ENCODE data around the gene ZMYM4. TPM values are rescaled to one million over a fixed set of nuclear protein-coding genes. Genes with fewer than 3 reads are reported as not detected.
"Not testable (repeated sequence)": the region's sequence is repeated elsewhere in the genome, so short reads cannot be mapped to it uniquely, and the experiment has no call there.

The ZMYM4 gene
- total RNA-seq, 1 experiment from 2014 or later = 38.8 TPM

DNA sequence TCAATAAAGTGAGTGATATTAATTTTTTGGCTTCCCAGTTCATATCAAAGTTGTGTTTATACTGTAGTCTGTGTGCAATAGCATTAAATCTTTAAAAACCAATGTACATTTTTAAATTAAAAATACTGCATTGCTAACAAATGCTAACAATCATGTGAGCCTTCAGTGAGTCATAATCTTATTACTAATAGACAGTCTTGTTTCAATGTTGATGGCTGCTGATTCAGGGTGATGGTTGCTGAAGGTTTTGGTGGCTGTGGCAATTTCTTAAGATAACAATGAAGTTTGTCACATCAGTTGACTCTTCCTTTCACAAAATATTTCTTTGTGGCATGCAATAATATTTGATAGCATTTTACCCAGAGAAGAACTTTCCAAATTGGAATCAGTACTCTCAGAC lies 109.0 kb downstream of the ZMYM4 start:
- H3K36me3 ChIP-seq = peaks cover 15% of the 10 kb centered on the region
- no peak overlapping the region for H3K27ac ChIP-seq
- H3K27me3 ChIP-seq (replicated peaks) = no peaks in the 10 kb centered on the region
- H3K4me1 ChIP-seq (replicated peaks) = no peaks in the 10 kb centered on the region
- no peaks in the 10 kb centered on the region for H3K9me3 ChIP-seq (replicated peaks)
- DNase-seq (ENCODE audit: low read depth in 1 of 2, low spot score in 2 of 2) = no peak
- no peak overlapping the region for H3K4me3 ChIP-seq

DNA sequence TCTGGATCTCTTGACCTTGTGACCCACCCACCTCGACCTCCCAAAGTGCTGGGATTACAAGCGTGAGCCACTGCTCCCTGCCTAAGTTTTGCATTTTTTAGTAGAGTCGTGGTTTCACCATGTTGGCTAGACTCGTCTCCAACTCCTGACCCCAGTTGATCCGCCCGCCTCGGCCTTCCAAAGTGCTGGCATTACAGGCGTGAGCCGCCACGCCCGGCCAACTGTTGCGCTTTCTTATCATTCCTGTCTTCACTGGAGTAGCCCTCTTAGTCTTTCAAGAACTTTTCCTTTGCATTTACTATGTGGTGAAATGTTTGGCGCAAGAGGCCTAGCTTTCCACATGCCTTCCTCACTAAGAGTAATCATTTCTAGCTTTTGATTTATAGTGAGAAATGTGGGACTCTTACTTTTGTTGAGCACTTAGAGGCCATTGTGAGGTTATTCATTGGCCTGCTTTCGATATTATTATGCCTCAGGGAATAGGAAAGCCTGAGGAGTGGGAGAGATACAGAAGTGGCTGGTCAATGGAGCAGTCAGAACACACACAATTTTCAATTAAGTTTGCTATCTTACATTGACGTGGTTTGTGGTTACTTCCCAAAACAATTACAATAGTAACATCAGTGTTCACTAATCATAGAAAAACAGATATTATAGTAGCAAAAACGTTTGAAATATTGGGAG lies 111.0 kb downstream of the ZMYM4 start:
- no peak for DNase-seq (ENCODE audit: low read depth in 1 of 2, low spot score in 2 of 2)
- Histone ChIP-seq H3K4me1 (replicated peaks) (no peaks in the 10 kb centered on the region), H3K27ac (no peak overlapping the region), H3K36me3 (peaks cover 15% of the 10 kb centered on the region), H3K4me3 (no peak overlapping the region), H3K9me3 (replicated peaks) (no peaks in the 10 kb centered on the region), H3K27me3 (replicated peaks) (no peaks in the 10 kb centered on the region)

DNA sequence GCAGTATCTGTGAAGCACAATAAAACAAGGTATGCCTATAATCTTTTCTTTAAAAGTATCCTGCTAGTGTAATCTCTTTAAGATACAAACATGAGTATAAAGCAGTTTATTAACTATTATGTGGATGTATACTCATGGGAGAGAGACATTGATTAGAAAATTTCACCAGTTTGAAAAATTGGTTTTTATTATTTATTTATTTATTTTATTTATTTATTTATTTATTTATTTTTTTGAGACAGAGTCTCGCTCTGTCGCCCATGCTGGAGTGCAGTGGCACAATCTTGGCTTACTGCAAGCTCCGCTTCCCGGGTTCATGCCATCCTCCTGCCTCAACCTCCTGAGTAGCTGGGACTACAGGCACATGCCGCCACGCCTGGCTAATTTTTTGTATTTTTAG lies 111.6 kb downstream of the ZMYM4 start:
- not testable (repeated sequence) for H3K4me3 ChIP-seq; H3K27me3 ChIP-seq (replicated peaks); H3K4me1 ChIP-seq (replicated peaks); H3K27ac ChIP-seq; DNase-seq (ENCODE audit: low read depth in 1 of 2, low spot score in 2 of 2); H3K9me3 ChIP-seq (replicated peaks)
- H3K36me3 ChIP-seq = peaks cover 11% of the 10 kb centered on the region

DNA sequence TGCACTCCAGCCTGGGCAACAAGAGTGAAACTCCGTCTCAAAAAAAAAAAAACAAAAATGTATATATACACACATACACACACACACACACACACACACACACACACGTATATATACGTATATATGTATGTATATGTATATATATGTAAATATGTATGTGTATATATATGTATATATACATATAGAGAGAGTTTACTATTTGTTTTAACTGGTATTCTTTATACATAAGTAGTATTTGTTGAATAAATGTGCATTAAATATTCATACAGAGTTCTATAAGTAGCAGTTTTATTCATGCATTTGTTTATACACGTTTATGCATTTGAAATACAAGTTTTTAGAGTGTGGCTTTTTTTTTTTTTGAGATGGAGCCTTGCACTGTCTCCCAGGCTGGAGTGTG lies 113.6 kb downstream of the ZMYM4 start:
- DNase-seq (ENCODE audit: low read depth in 1 of 2, low spot score in 2 of 2) = no peak
- Histone ChIP-seq H3K27ac (no peak overlapping the region), H3K27me3 (replicated peaks) (no peaks in the 10 kb centered on the region)

DNA sequence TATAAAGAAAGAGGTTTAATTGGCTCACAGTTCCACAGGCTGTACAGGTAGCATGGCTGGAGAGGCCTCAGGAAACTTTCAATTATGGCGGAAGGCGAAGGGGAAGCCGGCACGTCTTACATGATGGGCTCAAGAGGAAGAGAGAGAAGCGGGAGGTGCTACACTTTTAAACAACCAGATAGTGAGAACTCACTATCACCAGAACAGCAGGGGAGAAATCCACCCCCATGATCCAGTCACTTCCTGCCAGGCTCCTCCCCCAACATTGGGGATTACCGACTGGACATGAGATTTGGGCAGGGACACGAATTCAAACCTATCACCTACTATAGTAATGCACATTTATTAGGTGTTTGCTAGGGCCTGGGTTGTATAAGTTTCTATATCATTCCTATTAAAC lies 117.8 kb downstream of the ZMYM4 start:
- no peaks in the 10 kb centered on the region for H3K9me3 ChIP-seq (replicated peaks)
- no peak overlapping the region for H3K4me3 ChIP-seq
- H3K27ac ChIP-seq = no peak overlapping the region
- no peak for DNase-seq (ENCODE audit: low read depth in 1 of 2, low spot score in 2 of 2)
- no peaks in the 10 kb centered on the region for H3K4me1 ChIP-seq (replicated peaks)
- no peaks in the 10 kb centered on the region for H3K27me3 ChIP-seq (replicated peaks)
- H3K36me3 ChIP-seq = peaks cover 32% of the 10 kb centered on the region

More for the DNA sequence above, 113.6 kb downstream of the ZMYM4 start:
- H3K9me3 ChIP-seq (replicated peaks) = no peaks in the 10 kb centered on the region
- no peak overlapping the region for H3K4me3 ChIP-seq
- no peaks in the 10 kb centered on the region for H3K4me1 ChIP-seq (replicated peaks)
- peaks cover 18% of the 10 kb centered on the region for H3K36me3 ChIP-seq

DNA sequence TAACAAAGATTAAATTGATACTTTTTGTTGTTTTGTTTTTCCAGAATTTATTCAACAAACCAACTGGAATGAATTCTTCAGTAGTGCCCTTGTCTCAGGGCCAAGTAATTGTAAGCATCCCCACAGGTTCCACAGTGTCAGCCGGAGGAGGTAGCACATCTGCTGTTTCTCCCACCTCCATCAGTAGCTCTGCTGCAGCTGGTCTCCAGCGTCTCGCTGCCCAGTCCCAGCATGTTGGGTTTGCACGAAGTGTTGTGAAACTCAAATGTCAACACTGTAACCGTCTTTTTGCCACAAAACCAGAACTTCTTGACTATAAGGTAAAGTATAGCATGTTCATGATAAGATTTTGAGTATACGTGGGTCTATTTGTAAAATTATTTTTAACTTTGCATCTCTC lies 118.5 kb downstream of the ZMYM4 start:
- DNase-seq (ENCODE audit: low read depth in 1 of 2, low spot score in 2 of 2) = no peak
- no peak overlapping the region for H3K27ac ChIP-seq
- H3K27me3 ChIP-seq (replicated peaks) = no peaks in the 10 kb centered on the region
- H3K36me3 ChIP-seq = peaks cover 29% of the 10 kb centered on the region
- H3K4me1 ChIP-seq (replicated peaks) = no peaks in the 10 kb centered on the region
- H3K4me3 ChIP-seq = no peak overlapping the region
- no peaks in the 10 kb centered on the region for H3K9me3 ChIP-seq (replicated peaks)

DNA sequence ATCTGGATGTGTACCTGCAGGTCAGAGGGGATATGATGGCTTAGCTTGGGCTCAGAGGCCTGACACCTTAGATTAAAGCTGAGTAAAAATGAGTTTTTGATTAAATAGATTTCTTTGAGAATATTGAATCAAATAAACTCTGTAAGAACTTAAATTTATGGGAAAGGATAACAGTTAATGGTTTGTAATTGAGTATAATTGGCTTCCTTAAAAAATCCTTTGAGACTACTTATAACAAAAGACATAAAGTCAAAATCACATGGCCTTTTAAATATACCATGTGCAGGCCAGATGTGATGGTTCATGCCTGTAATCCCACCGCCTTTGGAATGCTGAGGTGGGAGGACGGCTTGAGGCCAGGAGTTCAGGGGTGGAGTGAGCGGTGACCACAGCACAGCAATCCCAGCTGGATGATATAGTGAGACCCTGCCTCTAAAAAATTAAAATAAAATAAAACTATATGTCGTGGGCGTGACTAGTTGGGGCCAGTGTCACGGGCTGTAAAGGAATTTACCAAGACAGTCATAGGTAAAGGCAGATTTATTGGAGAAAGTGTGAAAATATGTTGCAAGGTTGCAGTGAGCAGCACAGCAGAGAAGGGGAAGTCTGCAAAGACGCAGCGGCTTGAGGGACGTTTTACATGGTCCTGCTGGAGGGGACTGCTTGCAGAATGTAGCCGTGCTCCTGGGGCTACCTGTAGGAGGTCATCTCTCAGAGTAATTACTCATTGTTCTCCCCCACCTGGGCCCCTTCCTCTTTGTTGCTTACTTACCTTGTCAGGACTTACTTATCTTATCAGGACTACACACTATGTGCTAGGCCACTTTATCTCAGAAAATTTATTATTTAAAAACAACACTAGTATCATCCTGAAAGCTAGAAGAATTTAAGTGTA lies 122.3 kb downstream of the ZMYM4 start:
- Histone ChIP-seq H3K9me3 (replicated peaks) (no peaks in the 10 kb centered on the region), H3K4me3 (no peak overlapping the region), H3K4me1 (replicated peaks) (no peaks in the 10 kb centered on the region), H3K36me3 (peaks cover 53% of the 10 kb centered on the region), H3K27ac (no peak overlapping the region), H3K27me3 (replicated peaks) (no peaks in the 10 kb centered on the region)
- DNase-seq (ENCODE audit: low read depth in 1 of 2, low spot score in 2 of 2) = no peak

DNA sequence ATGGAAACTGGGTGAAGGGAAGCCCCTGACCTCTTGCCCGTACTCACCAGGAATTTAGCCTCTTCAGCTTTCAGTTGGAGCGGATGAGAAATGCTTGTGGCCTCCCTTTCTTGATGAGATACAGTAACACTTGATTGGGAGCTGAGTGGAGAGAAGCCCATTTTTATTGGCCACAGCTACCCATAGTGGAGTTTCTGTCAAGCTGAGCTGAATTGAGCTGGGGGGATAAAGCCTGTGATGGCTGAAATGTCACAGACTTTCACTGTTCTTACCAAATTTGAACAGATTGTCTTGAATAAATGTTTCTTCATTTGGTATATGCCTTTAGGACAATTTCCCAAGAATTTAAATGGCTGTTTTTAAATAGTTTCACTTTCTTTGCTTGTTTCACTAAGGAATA lies 125.9 kb downstream of the ZMYM4 start:
- peaks cover 64% of the 10 kb centered on the region for H3K36me3 ChIP-seq
- no peak for DNase-seq (ENCODE audit: low read depth in 1 of 2, low spot score in 2 of 2)

DNA sequence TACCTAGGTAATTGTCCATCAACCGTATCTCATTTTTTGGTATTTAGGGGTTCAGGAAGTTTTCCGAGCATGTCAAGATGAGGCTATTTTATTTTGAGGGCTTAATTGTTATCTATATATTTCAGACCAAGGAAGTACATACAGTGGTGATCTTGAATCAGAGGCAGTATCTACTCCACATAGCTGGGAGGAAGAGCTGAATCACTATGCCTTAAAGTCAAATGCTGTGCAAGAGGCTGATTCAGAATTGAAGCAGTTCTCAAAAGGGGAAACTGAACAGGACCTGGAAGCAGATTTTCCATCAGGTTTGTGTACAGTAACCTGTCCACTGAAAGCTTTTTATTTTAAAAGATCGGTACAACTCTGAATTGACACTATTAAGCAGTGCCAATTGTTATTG lies 130.2 kb downstream of the ZMYM4 start:
- Histone ChIP-seq H3K9me3 (replicated peaks) (no peaks in the 10 kb centered on the region), H3K4me1 (replicated peaks) (no peaks in the 10 kb centered on the region), H3K27me3 (replicated peaks) (no peaks in the 10 kb centered on the region), H3K36me3 (peaks cover 69% of the 10 kb centered on the region), H3K27ac (no peak overlapping the region), H3K4me3 (no peak overlapping the region)
- DNase-seq (ENCODE audit: low read depth in 1 of 2, low spot score in 2 of 2) = no peak

More for the DNA sequence above, 125.9 kb downstream of the ZMYM4 start:
- Histone ChIP-seq H3K9me3 (replicated peaks) (no peaks in the 10 kb centered on the region), H3K27ac (no peak overlapping the region), H3K4me1 (replicated peaks) (no peaks in the 10 kb centered on the region), H3K27me3 (replicated peaks) (no peaks in the 10 kb centered on the region), H3K4me3 (no peak overlapping the region)

DNA sequence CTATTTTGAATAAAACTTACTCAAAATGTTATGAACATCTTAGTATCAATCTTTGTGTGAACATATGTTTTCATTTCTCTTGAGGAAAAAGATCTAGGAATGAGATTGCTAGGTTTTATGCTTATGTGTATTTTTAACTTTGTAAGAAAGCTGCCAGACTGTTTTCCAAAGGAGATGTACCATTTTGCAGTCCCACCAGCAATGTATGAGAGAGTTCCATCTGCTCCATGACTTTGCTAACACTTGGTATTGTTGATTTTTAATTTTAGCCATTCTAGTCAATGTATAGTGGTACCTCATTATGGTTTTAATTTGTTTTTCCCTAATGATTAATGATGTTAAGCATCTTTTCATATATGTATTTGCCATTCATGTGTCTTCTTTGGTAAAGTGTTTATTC lies 132.5 kb downstream of the ZMYM4 start:
- H3K27me3 ChIP-seq (replicated peaks) = no peaks in the 10 kb centered on the region; the same call in 1 of the 2 replicates
- H3K4me1 ChIP-seq (replicated peaks) = no peaks in the 10 kb centered on the region
- H3K27ac ChIP-seq = no peak overlapping the region
- H3K36me3 ChIP-seq = peaks cover 61% of the 10 kb centered on the region
- no peak overlapping the region for H3K4me3 ChIP-seq
- H3K9me3 ChIP-seq (replicated peaks) = no peaks in the 10 kb centered on the region
- no peak for DNase-seq (ENCODE audit: low read depth in 1 of 2, low spot score in 2 of 2)

DNA sequence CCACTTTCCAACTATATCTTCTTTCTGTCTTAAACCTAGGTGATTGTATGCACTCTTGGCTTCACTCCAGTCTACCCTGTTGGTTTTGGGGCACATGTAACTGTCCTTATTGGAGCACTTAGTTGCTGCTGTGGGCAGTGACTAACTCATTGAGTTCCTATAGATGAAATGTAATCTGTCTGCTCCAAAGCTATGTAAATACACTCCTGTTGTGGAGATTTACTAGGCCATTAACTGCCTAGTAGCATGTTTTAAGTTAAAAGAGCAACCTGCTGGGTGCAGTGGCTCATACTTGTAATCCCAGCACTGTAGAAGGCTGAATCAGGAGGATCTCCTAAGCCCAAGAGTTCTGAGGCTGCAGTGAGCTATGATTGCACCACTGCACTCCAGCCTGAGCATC lies 137.6 kb downstream of the ZMYM4 start:
- DNase-seq (ENCODE audit: low read depth in 1 of 2, low spot score in 2 of 2) = no peak
- Histone ChIP-seq H3K4me1 (replicated peaks) (no peaks in the 10 kb centered on the region), H3K4me3 (no peak overlapping the region), H3K27me3 (replicated peaks) (no peaks in the 10 kb centered on the region; the same call in 1 of the 2 replicates), H3K27ac (no peak overlapping the region), H3K36me3 (peaks cover 47% of the 10 kb centered on the region), H3K9me3 (replicated peaks) (no peaks in the 10 kb centered on the region)

DNA sequence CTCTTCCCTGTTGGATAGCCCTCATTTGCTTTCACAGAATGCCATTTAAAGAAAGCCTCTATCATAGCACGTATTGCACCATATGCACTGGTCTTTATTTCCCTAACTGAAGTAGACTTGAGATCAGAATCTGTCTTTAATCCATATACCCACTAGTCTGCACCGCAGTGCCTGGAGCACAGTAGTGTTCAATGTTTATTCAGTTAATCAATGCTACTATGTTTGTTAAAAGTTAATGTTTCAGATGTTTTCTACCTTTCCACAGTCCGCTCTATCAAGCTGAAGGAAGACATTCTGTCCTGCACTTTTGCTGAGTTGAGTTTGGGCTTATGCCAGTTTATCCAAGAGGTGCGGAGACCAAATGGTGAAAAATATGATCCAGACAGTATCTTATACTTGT lies 139.2 kb downstream of the ZMYM4 start:
- DNase-seq (ENCODE audit: low read depth in 1 of 2, low spot score in 2 of 2) = no peak
- H3K4me3 ChIP-seq = no peak overlapping the region
- no peaks in the 10 kb centered on the region; the same call in 1 of the 2 replicates for H3K27me3 ChIP-seq (replicated peaks)
- H3K4me1 ChIP-seq (replicated peaks) = no peaks in the 10 kb centered on the region
- H3K36me3 ChIP-seq = peaks cover 43% of the 10 kb centered on the region
- H3K9me3 ChIP-seq (replicated peaks) = no peaks in the 10 kb centered on the region
- H3K27ac ChIP-seq = no peak overlapping the region

DNA sequence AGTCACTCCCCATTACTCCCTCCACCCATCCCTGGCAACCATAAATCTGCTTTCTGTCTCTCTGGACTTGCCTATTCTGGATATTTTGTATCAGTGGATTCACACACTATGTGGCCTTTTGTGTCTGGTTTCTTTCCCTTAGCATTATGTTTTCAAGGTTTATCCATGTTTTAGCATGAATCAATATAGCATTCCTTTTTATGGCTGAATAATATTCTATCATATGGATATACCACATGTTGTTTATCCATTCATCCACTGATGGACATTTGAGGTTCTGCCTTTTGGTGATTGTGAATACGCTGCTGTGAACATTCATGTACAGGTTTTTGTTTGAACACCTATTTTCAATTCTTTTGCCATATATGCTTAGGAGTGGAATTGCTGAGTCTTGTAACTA lies 140.4 kb downstream of the ZMYM4 start:
- Histone ChIP-seq H3K36me3 (peaks cover 47% of the 10 kb centered on the region), H3K4me1 (replicated peaks) (no peaks in the 10 kb centered on the region), H3K27me3 (replicated peaks) (no peaks in the 10 kb centered on the region; the same call in 1 of the 2 replicates), H3K27ac (no peak overlapping the region), H3K4me3 (no peak overlapping the region), H3K9me3 (replicated peaks) (no peaks in the 10 kb centered on the region)
- no peak for DNase-seq (ENCODE audit: low read depth in 1 of 2, low spot score in 2 of 2)

DNA sequence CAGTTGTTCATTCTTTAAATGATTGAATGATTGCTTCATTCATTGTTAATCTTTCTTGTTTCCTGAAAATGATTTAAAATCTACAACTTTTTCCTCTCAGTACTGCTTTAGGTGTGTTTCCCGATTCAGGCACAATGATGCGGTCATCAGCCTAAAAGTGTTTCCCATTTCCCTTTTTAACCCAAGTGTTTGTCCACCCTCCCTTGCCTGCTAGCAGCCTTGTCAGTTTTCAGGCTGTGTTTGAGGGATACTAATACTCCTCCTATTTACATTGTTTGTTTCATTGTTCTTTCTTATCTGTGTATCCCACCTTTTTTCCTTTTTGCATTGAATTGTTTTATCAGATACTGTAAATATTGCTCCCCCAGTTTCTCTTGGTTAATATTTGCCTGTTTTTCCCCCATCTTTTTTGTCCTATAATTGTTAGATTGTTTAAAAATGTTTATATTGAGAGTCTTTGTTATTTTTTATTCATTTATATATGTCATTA lies 157.6 kb downstream of the ZMYM4 start:
- H3K27me3 ChIP-seq (replicated peaks) = no peaks in the 10 kb centered on the region
- H3K9me3 ChIP-seq (replicated peaks) = no peaks in the 10 kb centered on the region
- no peaks in the 10 kb centered on the region for H3K4me1 ChIP-seq (replicated peaks)
- H3K27ac ChIP-seq = no peak overlapping the region
- no peak overlapping the region for H3K4me3 ChIP-seq
- no peak for DNase-seq (ENCODE audit: low read depth in 1 of 2, low spot score in 2 of 2)
- peaks cover 10% of the 10 kb centered on the region; the same call in 1 of the 2 replicates for H3K36me3 ChIP-seq

All from SJSA1 (cell line).